ELF-1 (cell line): ENCODE data around the gene CDH24.
A peak's percentile ranks its signal among the peaks of the same experiment; 100 is the strongest.

Experiments
- DNase-seq: peaks from one replicate; pipeline ENCODE4 v3.0.0-alpha.2; 2016; ENCODE audit warnings: low read depth, low spot score

CDH24 gene

GRCh38 chr14:23056956-23057756 lies at the start of gene CDH24:
Gene CDH24 (minus strand): TSS chr14:23057520. CDS start chr14:23055733, 1,787 bp downstream.
- DNase-seq, result peak; percentile 67

- DNase-seq, result no peak
These were observed 49.4 kb upstream of the CDH24 start for GRCh38 chr14:23106747-23107045.

DNA sequence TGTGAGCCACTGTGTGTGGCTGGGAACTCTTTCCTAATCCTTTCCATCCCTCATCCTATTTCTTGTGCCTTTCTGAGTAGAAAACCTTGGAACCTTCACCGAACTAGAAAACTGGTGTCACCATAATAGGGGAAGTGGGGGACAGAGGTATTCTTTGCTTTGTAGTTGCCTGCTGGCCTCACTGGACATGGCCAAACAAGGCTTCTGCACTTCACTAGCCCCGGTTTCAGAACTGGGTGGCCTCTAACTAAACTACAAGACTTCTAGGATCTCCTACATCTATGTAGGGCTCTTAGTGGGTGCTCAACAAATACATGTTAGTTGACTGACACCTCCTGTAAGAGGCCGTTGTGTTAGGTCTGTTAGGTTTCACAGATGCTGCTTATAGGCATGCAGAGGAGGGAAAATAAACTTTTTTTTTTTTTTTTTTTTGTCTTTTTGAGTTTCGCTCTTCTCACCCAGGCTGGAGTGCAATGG lies 48.1 kb upstream of the CDH24 start:
- DNase-seq, result no peak

- DNase-seq, result peak; percentile 45
These were observed 47.4 kb upstream of the CDH24 start, which contains the start of gene CIROP for GRCh38 chr14:23104591-23105347. Gene CIROP (minus strand): TSS chr14:23104989. CDS start chr14:23104920, 69 bp downstream.

GRCh38 chr14:23104070-23104590 lies 46.8 kb upstream of the CDH24 start:
- no peak for DNase-seq

GRCh38 chr14:23103581-23103980 lies 46.3 kb upstream of the CDH24 start:
- DNase-seq, result no peak

DNA sequence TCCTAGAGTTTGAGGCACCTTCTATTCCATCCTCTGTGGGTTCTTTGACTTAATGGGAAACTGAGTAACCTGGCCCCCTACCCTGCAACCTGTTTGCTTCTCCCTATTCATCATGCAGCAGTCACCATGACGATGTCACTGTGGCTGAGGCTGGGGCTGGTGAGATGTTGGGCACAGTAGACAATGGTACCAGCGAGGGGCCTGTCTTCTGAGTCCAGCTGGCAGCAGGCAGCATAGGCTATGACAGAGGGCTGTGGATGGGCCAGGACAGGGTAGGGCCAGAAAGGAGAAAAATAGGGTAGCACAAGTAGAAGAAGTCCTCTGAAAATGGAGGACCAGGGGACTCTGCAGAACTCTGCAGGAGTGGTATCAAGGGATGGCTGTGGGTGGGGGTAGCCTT lies 45.5 kb upstream of the CDH24 start:
- no peak for DNase-seq

GRCh38 chr14:23101986-23102625 lies 44.8 kb upstream of the CDH24 start:
- no peak for DNase-seq

DNA sequence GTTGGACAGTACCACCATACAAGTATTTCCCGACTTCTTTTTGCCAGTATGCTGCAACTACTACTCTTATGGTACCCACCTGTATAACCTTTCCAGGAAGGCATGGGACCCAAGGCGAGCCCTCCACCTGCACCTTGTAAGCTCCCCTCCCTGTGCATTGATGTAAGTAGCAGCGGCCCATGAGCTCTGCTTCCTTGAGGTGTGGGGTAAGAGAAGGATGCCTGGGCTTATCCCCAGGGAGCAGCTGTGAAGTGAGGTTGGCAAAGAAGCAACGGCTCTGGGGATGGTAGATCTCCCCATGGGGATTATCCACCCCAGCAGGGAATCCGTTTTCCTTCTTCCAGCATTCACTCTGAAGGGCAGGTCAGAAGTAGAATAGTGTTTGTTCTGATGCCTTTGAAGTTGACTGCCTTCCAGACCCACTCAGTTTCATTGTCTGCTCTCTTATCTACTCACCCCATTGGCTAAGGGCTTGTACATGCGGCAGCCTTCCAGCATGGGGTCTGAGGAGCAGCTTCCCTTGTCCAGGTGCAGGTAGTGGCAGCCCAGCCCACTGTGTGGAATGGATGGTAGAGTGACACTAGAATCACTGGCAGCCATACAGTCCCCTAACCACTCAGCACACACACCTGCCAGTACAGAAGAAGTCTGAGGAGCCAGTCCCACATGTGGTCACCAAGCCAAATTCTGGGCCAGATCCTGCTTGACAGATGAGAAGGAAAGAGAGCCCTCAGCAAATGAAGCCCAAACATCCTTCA lies 44.1 kb upstream of the CDH24 start:
- no peak for DNase-seq

DNA sequence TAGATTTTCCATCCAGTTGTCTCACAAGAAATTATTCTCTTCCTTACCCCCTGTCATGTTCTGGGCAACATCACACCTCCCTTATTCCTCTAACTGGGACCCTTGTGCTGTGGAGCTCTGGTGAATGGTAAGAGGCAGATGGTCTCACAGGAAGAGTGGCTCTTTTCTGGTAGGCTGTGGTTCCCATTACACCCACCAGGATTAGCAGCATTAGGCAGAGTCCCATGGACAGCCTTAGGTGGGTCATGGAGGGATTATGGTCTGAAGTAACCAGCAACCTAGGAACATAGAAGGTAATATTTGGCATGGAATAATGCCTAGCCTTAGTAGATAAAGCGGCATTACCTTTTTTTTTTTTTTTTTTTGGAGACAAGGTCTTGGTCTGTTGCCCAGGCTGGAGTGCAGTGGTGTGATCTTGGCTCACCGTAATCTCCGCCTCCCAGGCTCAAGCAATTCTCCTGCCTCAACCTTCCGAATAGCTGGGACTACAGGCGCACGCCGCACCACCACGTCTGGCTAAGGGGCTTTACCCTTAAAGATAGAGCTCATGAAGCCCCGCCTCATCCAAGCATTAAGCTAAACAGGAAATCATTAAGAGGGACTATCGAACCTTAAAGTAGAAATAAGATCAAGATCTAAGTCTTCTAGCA lies 42.0 kb upstream of the CDH24 start:
- DNase-seq, result no peak

GRCh38 chr14:23097786-23098185 lies 40.5 kb upstream of the CDH24 start:
- DNase-seq, result no peak

DNA sequence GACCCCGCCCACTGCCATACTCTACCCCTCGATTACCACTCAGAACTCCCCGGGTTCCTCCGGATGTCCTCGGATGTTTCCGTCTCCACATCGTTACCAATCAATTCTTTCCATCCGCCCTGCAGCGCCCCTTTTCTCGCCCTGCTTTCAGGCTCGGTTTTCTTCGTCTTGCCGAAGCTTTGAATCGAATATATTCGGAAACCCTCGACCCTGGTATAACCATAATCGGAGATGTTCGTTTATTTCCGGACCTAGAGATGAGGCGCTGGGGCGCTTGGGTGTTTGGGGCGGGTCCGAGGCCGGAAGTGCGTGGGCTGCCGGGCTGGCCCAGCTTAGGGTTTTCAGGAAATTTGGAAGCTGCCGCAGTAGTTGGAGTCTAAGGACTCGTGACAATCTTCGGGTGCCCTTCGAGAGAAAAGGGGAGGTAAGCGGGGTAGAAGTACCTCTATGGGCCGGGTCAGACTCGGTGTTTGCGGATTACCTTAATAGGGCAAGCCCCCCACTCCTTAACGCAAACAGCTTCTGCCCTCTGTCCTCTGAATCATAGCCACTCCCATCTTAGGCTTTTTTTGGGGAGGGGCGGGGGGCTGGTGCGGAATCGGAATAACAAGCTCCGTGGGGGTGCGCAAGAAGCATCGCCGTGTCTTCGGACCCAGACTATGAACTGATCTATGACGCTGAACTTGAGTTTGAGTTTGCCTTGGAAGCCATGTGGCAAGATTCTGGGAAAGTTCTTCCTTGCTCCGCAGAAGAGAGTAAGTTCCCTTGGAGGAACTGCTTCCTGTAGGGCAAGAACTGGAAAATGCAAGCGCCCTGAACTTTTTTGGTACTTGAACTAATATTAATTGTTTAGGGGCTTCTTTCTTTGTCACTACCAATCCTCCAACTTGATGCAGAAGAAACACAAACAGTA lies 38.1 kb upstream of the CDH24 start, which contains the start of gene C14orf119:
TSS of gene C14orf119 (plus strand) at position 310 of the 913 bp plus-strand sequence. CDS start 2,154 bp downstream, outside the sequence.
- peak; percentile 100 for DNase-seq

- DNase-seq, result peak; percentile 92
These were observed 37.4 kb upstream of the CDH24 start, which contains the start of gene ACIN1 for GRCh38 chr14:23094666-23095195. Gene ACIN1 (minus strand): TSS chr14:23095136. CDS start chr14:23095112, 24 bp downstream.

- DNase-seq, result no peak
These were observed 36.8 kb upstream of the CDH24 start for GRCh38 chr14:23093991-23094665.

DNA sequence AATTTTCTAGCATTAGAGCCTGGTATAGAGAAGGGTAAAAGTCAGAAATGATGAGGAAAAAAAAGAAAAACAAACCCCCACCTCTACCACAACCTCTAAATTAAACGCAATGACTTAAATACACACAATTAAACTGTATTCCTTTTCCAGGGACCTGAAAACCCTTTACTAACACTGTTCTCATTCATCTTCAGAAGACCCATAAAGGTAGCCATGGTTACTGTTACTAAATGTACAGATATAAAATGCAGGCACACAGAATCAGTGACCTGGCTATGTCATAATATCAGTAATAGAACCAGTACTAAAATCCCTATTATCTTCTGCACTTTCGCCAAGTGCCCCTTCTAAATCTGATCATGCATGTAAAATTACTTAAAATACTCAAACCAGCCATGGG lies 36.2 kb upstream of the CDH24 start:
- DNase-seq, result no peak

DNA sequence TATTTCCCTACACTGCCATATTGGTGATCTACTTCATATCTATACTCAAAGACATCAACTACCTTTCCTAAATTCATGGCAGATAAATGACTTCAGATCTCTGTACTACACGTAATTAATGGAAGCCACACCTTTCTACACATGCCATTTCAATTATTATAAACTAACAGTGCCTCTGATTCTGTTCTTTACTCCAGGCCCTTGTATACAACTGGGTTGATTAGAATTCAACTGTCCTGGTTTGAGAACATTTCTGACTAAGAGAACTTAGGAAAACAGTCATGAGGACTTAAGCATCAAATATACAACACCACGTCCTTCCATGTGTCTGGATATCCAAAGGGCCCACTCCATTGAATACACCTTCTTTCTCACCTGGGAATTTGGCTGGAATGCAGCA lies 35.8 kb upstream of the CDH24 start:
- DNase-seq, result no peak

DNA sequence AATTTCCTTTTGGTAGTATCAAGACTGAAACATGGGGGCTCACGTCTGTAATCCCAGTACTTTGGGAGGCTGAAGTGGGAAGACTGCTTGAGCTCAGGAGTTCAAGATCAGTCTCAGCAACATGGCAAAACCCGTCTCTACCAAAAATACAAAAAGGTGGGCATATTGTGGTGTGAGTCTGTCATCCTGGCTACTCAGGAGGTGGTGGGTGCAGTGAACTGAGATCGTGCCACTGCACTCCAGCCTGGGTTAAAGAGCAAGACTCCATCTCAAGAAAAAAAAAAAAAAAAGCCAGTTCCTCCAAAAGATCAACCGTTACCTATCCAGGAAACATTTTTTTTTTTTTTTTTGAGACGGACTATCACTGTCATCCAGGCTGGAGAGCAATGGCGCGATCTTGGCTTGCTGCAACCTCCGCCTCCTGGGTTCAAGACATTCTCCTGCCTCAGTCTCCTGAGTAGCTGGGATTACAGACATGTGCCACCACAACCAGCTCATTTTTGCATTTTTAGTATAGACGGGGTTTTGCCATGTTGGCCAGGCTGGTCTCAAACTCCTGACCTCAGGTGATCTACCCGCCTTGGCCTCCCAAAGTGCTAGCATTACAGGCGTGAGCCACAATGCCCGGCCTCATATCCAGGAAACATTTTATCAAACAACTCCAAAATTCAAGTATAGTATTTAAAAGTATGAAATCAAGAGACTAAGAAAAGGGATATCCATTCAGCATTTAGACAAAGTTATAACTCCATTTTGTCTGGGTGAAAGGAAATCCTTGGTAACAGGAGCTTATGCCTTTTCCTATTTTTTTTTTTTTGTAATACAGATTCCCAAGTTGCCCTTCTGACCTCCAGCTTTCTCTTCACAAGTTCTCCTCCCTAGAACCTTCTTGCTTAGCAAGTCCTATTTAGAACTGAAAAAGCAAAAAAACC lies 34.2 kb upstream of the CDH24 start:
- DNase-seq, result no peak

DNA sequence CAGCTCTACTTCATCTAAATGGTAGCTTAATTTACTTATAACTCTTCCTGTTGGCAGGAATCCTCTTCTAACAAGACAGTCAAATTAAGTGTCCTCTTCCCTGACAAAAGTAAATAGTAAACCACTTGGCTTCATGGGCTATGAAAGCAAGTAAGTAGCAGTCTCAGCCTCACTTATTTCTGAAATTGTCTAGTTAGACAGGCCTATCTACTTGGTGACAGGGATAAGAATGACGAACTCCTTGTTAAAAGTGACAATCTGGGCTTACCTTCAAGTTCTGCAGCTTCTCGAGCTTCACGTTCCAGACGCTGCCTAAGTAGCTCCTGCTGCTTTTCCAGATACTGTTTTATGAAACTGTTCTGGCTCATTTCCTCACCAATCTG lies 32.9 kb upstream of the CDH24 start:
- DNase-seq, result no peak
